GM21360 (cell line): ENCODE results near the gene SYNE1.
"Not testable (repeated sequence)": the region's sequence is repeated elsewhere in the genome, so short reads cannot be mapped to it uniquely, and the experiment has no call there.

ENCODE experiments used
- ATAC-seq: cut with Tn5 transposase; IDR thresholded peaks from one replicate; pipeline ENCODE4 v1.9.1; 2021; ENCODE audit warnings: mild to moderate bottlenecking, moderate library complexity; ENCODE audit not compliant: unreplicated experiment

Gene SYNE1

DNA sequence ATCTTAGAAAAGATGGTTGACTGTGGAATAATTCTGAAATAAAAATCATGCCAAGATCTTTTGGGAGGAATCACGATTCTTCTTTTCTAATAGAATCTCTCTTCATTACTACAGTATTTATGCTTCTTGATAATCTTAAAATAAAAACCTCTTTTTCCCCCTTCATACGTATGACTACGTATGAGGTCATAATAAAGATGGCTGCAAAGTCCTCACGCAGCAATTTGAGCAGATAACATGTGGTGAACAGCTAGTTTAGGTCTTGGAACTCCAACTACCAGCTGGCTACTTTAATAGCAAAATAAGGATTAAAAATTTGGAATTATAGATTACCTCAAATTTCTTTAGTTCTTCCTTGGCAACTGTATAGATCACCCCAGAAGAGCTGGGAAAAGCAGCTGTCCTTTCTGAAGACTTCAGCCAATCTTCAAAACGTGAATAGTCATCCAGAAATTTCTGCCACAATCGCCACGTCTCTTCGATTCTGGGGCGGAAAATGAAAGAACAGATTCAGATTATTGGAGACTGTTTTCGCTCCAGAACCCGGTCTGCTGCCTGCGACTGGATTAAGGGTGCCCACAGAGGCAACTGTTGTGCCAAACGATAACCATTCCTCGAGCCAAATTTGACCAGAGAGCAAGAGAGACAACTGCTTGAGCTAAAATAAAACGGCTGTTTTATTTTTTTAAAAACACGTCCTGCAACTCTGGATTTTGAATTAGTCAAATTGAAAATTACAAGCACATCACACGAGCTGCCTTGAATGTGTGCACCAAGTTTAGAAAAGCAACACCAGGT, 482.4 kb downstream of the SYNE1 start:
- ATAC-seq = no peak

DNA sequence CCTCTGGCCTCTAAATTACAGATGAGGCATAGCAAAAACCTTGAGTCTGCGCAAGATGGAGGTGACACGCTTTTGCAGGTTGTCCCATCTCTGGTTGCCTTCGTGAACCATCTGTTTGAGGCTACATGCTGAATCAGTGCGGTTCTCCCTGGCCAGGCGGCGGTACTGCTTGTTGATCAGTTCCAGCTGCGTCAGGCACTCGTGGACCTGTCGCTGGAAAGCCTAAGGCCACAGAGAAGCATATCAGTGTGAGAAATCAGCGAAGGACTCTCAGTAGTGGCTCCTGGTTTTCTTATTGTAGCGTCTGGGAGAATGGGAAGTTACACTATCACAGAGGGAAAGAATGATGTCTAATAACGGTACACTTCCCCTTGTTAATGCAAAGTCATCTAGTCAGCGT, 485.2 kb downstream of the SYNE1 start:
- ATAC-seq = no peak

DNA sequence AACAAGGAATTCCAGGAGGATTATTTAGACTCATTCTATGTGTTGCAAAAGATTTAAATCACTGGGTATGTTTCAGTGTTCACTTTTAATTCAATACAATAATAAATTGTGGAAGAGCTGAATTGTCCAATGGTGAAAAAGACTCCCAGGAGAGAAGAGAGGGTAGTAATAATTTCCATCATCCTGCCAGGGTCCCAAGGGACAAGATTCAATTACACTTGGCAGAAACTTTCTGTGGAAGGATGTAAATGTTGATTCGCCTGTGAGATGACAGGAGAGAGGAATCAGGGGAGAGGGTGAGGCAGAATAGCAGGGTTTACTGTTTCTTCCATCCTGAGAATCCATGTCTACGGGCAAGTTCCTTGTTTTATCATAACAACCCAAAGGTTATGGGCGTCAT, 487.0 kb downstream of the SYNE1 start:
- ATAC-seq = no peak

DNA sequence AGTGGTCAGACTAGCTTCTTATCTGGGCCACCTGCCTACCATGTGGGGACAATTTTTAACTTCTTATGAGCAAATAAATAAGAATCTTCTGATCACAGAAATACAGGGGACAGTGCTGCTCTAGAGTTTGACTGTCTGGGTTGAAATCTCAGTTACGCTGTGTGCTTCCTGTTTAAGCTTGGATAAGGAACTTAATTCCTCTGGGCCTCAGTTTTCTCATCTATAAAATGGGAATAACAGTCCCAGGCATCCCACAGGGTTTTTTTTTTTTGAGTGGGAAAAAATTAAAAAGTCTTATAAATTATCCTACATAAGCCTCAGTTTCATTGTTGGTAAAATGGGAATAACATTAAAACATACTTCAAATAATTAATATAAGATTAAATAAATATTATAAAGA, 488.8 kb downstream of the SYNE1 start:
- no peak for ATAC-seq

DNA sequence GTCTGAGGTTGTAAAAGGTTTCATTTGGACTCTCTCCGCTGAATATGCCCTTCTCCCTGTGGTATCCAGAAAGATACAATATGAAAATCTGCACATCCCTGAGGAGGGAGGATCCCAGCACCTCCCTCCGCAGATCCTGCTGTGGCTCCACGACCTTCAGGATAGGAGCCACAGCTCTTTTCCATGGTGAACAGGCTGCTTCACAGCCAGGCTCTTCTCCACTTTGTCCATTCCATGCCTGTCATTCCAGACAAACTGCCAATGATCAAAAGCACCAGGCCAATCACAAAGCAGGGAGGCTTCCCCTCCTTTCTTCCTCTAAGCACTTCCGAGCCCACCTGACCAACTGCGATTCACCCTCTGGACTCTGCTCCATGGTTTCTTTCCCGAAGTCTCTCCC, 489.9 kb downstream of the SYNE1 start:
- ATAC-seq = no peak

DNA sequence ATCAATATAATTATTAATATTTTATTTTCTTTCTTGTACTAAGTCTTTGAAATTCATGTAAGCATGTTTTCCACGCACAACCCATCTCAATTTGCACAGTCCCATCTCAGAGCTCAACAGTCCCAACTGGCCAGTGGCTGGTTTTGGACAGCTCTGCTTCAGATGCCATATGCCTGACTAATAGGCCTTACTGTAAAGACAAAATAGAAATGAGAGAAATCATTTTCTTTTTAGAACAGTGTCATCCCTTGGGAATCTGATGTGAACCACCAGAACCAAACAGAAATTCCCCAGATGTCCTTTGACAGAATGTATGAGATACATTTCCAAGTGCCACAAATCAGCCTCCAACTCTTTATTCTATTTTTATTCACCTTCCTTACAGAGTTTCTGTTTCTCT, 490.8 kb downstream of the SYNE1 start:
- no peak for ATAC-seq

DNA sequence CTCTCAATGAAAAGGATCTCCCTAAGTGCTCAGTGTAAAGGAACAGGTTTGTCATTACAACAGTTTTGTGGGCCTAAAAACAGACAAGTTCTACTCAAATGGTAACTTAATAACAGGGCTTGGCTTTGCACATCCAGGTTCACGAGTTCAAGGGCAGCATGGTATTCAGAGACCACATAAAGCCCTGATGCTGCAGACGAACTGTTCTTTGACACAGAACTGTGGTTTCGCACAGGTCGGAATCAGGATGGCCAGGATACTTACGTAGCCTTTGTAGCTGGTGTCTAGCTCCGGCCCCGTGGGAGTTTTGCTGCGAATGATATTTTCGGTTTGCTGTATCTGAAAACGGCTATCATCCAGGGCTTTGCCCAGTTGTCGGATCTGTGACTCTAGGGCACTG, 493.8 kb downstream of the SYNE1 start:
- ATAC-seq = no peak

DNA sequence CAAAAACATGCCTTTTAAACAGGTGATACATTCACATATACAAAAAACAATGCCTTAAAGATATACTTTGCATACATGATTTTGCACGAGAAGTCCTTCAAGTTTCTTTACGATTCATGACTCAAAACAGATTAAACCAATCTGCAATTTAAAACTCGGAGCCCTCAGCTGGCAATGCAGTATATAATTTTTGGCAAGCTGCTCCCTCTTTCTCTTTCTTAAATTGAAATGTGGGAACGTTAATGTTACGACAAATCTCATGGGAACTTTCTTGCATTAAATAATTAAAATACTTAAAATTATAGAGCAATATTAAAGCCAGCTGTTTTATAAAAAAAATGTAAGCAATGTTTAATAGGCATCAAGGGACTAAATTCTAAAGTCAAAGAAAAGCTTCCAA, 495.1 kb downstream of the SYNE1 start:
- ATAC-seq = no peak

DNA sequence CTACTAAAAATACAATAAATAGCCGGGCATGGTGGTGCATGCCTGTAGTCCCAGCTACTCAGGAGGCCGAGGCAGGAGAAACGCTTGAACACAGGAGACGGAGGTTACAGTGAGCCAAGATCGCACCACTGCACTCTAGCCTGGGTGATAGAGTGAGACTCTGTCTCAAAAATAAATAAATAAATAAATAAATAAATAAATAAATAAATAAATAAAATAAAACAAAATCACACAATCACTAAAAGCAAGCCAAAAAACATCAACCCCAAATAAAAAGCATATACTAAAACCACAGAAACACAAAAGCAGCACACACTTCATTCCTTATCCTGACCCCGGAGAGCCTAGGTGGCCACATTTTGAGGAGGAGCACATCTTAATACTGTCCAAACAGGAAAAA, 498.8 kb downstream of the SYNE1 start:
- not testable (repeated sequence) for ATAC-seq

DNA sequence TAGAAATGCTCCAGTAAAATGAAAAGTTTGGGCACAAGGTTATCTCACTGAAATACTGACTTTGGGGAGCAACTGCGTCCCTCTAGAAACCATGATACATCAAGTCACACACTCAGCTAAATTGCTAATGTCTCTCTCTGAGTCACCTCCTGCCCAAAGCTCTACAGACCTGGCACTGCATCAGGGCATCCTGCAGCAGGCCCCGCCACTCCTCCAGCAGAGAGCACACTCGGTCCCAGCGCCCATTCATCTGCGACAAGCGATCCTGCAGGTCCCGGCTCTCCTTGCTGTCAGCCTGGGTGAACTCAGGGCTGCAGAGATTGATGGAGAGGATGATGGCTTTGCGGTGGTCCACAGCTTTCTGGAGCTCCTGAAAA, 500.7 kb downstream of the SYNE1 start:
- ATAC-seq = no peak

DNA sequence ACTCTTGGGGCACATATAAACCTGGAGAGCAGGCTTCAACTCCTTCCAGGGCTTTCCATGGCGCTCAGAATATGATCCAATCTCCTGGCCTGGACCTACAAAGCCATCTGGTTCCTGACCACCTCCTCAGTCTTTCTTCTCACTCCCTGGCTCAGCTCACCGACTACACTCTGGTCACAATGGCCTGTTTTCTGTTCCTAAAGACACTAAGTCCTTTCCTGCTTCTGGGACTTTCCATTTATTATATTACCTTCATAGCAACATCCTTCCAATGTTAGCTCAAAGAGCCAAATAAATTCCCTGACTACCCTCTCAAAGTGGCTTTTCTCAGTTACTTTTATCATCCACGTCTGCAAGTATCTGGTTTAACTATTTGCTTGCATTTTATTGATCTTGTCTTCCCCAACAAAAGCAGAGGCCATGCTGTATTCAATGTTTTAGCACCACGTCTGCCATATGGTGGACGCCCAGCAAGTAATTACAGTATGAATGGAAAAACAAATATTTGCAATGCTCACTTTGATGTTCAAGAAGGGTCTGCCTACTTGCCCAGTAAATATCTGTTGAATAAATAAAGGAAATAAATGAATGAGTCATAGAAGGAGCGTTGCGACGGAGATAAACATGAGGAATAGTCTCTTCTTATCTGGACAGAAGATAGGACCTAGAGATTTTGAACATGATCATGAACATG, 501.3 kb downstream of the SYNE1 start:
- ATAC-seq = no peak

DNA sequence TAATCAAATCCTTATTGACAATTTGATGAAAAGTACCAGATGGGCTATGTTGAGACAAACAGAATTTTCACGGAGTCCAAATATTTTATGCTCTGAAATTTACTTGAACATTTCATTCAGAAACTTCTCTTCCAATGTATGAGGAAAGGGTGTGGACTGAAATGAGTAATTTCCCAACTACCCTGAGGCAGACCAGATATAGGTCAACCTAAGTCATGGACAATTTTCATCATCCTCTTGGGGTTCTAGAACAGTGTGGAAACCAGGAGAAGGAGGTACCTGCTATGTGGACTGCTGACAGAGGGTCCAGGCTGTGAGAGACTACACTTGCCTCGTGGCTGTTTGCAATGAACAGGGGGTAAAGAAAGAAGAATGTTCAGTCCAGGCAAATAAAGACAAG, 506.7 kb downstream of the SYNE1 start:
- ATAC-seq = no peak

DNA sequence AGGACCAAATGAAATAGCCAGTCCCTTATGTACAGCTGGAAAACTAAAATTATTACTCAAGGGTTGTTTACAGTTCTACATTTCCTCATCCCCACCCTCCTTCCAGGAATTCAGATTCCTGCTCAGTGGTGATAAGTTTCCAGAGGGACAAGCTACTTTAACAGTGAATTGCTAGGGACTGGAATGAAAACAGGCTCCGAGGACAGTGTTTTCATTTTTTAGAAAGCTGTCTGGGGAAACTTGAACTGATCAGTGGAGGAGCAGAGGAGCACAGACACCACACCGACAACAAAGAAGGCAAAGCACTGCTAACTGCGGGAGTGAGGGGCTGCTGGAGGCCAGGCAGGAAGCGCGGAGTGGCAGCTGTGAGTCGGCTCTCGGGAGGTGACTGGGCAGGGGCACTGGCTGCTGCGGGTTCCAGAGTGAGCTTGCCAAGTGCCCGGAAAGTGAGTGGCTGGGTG, 507.4 kb downstream of the SYNE1 start:
- no peak for ATAC-seq

DNA sequence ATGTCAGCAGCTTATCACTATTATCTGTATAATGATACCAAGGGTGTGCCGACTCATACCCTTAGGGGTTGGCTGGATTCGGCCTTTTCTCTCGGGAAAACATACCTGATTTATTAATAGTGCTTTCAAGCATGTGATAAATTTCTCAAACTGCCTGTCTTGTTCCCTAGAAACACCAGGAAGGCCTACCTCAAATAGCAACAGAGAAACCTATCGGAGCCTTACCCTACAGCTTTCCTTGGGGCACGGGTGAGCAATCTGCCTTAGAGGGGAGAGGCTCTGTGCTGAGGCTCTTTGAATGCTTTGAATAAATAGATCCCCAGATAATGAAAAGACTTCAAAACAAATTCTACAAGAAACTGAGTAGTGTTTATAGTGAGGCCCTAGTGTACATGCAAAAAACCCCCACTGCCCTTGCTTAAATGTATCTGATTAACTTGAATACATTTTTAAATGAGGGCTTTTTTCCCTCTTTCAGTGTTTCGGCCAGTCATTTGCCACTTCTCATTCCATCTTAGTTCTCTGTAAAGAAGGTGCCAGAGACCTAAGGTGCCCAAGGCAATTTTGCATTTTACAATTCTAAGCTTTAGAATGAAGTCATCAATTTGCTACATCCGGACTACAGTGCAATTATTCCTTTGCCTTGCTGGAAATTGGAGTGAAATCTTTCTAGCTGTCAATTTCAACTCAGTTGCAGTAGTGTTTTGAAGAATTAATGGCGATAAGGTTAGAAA, 509.6 kb downstream of the SYNE1 start:
- no peak for ATAC-seq

DNA sequence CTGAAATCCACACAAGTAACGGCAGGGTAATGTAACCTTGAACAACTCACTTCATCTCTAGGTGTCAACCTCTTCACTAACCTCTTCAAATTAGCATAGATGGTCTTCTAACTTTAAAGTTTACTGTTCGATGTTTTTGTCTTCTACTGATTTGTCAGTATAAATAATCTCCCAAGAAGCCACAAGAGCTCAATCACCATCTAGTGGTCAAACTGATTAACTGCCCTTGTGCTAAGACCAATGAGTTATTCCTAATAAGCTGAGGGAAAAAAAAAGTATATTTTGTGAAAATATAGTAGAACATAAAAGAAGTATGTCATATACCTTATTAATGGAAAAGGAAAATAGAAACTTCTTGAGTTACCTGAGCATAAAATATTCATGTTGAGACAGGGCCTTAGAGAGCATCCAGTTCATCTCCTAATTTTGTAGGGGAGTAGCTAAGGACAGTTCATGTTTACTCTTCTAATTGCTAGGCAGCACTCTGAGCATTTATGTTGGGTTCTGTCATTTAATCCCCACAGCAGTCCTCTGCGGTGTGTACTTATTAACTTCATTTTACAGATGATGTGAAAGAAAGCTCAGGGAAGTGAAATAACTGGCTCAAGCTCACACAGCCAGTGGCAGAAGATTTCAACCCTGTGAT, 512.6 kb downstream of the SYNE1 start:
- peak; percentile 83 for ATAC-seq

DNA sequence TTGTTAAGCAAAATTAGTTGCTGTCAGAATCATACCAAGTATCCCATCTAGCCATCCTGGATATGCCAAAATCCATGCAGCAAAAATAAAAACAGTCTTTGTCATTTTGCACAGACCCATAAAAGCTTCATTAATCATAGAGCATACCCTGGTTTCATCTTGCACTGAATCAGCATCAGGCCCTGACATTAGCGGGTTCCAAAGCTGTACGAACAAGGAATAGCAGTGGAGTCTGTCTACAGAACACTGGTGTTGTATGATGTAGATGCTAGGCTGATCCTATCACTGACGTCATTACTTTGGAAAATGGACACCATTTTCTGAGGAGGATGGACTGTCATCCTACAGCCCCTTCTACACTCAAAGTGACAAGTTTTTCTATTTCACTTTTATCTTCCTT, 514.1 kb downstream of the SYNE1 start:
- ATAC-seq = no peak

DNA sequence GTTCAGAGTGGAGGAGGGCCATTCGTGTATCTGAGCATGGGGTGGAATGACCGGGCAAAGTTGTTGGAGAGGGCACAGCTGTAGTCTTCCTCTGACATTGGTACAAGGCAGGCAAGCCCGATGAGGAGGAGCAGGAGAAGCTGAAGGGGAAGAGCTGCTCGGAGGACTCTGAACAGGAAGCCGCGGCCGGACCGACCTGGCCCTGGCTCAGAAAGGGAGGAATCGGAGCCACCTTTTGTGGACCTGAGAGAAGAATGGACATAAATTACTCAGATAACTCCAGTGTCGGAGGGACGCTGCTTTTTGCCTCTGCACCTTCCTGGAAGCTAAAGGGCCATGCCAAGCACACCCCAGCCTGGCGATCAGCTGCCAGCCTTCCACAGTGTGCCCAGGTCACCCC, 514.7 kb downstream of the SYNE1 start:
- ATAC-seq = no peak

DNA sequence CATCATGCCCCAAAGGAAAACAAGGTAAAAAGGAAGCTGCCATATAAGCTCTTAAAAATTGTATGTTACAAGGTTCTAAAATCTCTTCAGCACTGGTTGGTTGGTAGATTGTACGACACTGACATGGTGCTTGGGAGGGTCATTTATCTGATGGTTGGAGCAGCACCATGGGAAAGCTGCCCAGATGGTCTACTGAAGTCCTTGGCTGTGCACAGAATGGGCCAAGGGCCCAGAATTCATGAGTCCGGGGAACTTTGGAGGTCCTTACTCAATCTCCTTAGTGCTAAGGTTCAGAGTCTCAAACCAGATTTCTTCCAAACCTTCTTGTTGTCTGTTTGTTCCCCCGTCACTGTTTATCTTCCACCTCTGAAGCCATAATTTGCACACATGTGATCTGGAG, 515.3 kb downstream of the SYNE1 start:
- ATAC-seq = no peak

DNA sequence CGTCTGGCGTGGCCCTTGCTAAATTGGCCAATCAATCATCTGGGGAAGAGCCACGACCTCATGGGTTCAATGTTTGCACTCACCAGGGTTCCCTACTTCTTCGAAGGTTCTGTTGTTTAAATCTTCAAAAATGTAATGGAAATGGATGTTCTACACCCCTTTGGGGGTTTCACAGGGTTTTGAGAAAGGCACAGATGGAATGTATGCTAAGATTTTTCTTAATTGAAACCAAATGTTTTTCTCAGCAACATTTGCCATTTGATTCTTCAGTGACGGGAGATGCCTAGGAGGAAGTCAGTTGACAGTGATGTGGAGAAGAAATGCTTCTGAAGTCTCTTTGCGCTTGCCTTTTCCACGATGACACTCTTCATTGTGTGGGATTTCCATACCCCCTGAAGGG, 517.3 kb downstream of the SYNE1 start:
- no peak for ATAC-seq

DNA sequence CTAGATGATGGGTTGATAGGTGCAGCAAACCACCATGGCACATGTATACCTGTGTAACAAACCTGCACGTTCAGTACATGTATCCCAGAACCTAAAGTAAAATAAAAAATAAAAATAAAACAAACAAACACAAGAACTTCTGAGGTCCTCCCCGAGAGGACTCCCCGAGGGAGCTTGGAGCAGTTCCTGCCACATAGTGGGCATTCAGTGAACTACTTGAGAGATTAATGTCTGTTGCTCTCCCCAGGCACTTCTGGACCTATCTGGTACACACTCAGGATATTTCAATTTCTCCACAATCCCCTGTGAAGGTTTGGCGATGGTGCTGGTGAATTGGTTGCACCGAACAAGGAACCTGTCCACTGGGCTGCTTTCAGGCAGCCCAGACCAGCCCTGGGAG, 518.5 kb downstream of the SYNE1 start:
- ATAC-seq = no peak

DNA sequence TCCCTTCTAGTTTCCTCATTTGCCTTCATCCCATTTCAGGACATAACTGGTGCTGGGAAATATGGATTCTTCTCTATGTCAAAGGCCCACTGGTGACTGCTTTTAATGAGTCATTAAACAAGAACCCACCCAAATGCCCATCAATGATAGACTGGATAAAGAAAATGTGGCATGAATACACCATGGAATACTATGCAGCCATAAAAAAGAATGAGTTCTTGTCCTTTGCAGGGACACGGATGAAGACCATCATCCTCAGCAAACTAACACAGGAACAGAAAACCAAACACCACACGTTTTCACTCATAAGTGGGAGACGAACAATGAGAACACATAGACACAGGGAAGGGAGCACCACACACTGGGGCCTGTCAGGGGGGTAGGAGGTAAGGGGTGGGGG, 518.9 kb downstream of the SYNE1 start:
- no peak for ATAC-seq
